ENCODE results near the gene GAK. TPM values are rescaled to one million over a fixed set of nuclear protein-coding genes. Genes with fewer than 3 reads are reported as not detected.
"Not testable (repeated sequence)": the region's sequence is repeated elsewhere in the genome, so short reads cannot be mapped to it uniquely, and the experiment has no call there.

GAK gene
- total and polyA plus RNA-seq, 7 donors: 40.8 to 494 (median 124) TPM

- Histone ChIP-seq H3K27me3 (no peaks in the 10 kb centered on the region), H3K4me1 (peaks cover 0 to 18% (median 8%) of the 10 kb centered on the region in 4 donors), H3K4me3 (no peak overlapping the region), H3K27ac (no peak overlapping the region), H3K36me3 (no peaks in the 10 kb centered on the region), H3K9me3 (no peaks in the 10 kb centered on the region)
- no peak for DNase-seq
- TF ChIP-seq CTCF (IDR thresholded peaks at IDR 0.05): no peak
- TF ChIP-seq POLR2A (IDR thresholded peaks at IDR 0.05): no peak
- no peak for TF ChIP-seq EP300 (IDR thresholded peaks at IDR 0.05)
- no peak for TF ChIP-seq POLR2AphosphoS5 (IDR thresholded peaks at IDR 0.05)
- WGBS, 2 donors: 78 to 93% methylated on average over 17 of the region's 17 CpGs
- intact Hi-C loops (cut with DNase I): no loop called here
These were observed 10.2 kb downstream of the GAK start for GRCh38 chr4:921830-922331.

GRCh38 chr4:919004-919680, 13.0 kb downstream of the GAK start:
- DNase-seq; H3K27me3 ChIP-seq; H3K9me3 ChIP-seq; H3K27ac ChIP-seq; H3K36me3 ChIP-seq; intact Hi-C loops (cut with DNase I); H3K4me3 ChIP-seq: not testable (repeated sequence)
- H3K4me1 ChIP-seq: peaks cover 0 to 16% (median 8%) of the 10 kb centered on the region in 4 donors
- WGBS, 2 donors: 96 to 97% methylated on average over 15 of the region's 15 CpGs

GRCh38 chr4:918591-918990, 13.5 kb downstream of the GAK start:
- H3K27ac ChIP-seq; H3K36me3 ChIP-seq; H3K27me3 ChIP-seq; H3K4me3 ChIP-seq; intact Hi-C loops (cut with DNase I); H3K9me3 ChIP-seq; DNase-seq: not testable (repeated sequence)
- WGBS, 2 donors: 85 to 92% methylated on average over 6 of the region's 6 CpGs
- peaks cover 0 to 16% (median 8%) of the 10 kb centered on the region in 4 donors for H3K4me1 ChIP-seq

GRCh38 chr4:917992-918391, 14.1 kb downstream of the GAK start:
- TF ChIP-seq CTCF (IDR thresholded peaks at IDR 0.05) (no peak), POLR2AphosphoS5 (IDR thresholded peaks at IDR 0.05) (no peak), EP300 (IDR thresholded peaks at IDR 0.05) (no peak), POLR2A (IDR thresholded peaks at IDR 0.05) (no peak)
- H3K4me1 ChIP-seq: peaks cover 0 to 16% (median 8%) of the 10 kb centered on the region in 4 donors
- DNase-seq: no peak
- H3K9me3 ChIP-seq: no peaks in the 10 kb centered on the region
- WGBS, 2 donors: 96 to 98% methylated on average over 2 of the region's 2 CpGs
- H3K36me3 ChIP-seq: peaks cover 0 to 5% (median under 1%) of the 10 kb centered on the region in 4 donors
- H3K4me3 ChIP-seq: no peak overlapping the region
- H3K27ac ChIP-seq: no peak overlapping the region
- H3K27me3 ChIP-seq: no peaks in the 10 kb centered on the region
- intact Hi-C loops (cut with DNase I): no loop called here

- Histone ChIP-seq H3K4me3 (no peak overlapping the region), H3K9me3 (no peaks in the 10 kb centered on the region), H3K36me3 (peaks cover 0 to 10% (median 3%) of the 10 kb centered on the region in 4 donors), H3K27ac (no peak overlapping the region), H3K27me3 (no peaks in the 10 kb centered on the region), H3K4me1 (peaks cover 0 to 16% (median 8%) of the 10 kb centered on the region in 4 donors)
- WGBS, 2 donors: 96 to 99% methylated on average over 7 of the region's 7 CpGs
- no peak for TF ChIP-seq POLR2A (IDR thresholded peaks at IDR 0.05)
- no peak for TF ChIP-seq EP300 (IDR thresholded peaks at IDR 0.05)
- no peak for TF ChIP-seq POLR2AphosphoS5 (IDR thresholded peaks at IDR 0.05)
- no peak for TF ChIP-seq CTCF (IDR thresholded peaks at IDR 0.05)
- intact Hi-C loops (cut with DNase I): no loop called here
- DNase-seq: no peak
These were observed 14.7 kb downstream of the GAK start for GRCh38 chr4:917466-917865.

- Histone ChIP-seq H3K27me3 (no peaks in the 10 kb centered on the region), H3K36me3 (peaks cover 9 to 29% (median 14%) of the 10 kb centered on the region in 4 donors)
These were observed 16.5 kb downstream of the GAK start for GRCh38 chr4:915595-915994.

More at GRCh38 chr4:915595-915994, 16.5 kb downstream of the GAK start:
- H3K27ac ChIP-seq: no peak overlapping the region
- intact Hi-C loops (cut with DNase I): no loop called here
- DNase-seq: peak; percentile 56
- no peak overlapping the region for H3K4me3 ChIP-seq
- H3K9me3 ChIP-seq: no peaks in the 10 kb centered on the region
- peaks cover 0 to 8% (median 2%) of the 10 kb centered on the region in 4 donors for H3K4me1 ChIP-seq
- WGBS, 2 donors: 35 to 73% methylated on average over 8 of the region's 8 CpGs
- TF ChIP-seq EP300 (IDR thresholded peaks at IDR 0.05) (no peak), POLR2AphosphoS5 (IDR thresholded peaks at IDR 0.05) (no peak), POLR2A (IDR thresholded peaks at IDR 0.05) (no peak), CTCF (IDR thresholded peaks at IDR 0.05) (no peak)
